Measurements from ENCODE around the gene SUGCT. TPM values are rescaled to one million over a fixed set of nuclear protein-coding genes. Genes with fewer than 3 reads are reported as not detected.
"Not testable (repeated sequence)": the region's sequence is repeated elsewhere in the genome, so short reads cannot be mapped to it uniquely, and the experiment has no call there.

SUGCT gene
- total and polyA plus RNA-seq, 12 donors, result 8.4 to 96.4 (median 25.5) TPM

DNA sequence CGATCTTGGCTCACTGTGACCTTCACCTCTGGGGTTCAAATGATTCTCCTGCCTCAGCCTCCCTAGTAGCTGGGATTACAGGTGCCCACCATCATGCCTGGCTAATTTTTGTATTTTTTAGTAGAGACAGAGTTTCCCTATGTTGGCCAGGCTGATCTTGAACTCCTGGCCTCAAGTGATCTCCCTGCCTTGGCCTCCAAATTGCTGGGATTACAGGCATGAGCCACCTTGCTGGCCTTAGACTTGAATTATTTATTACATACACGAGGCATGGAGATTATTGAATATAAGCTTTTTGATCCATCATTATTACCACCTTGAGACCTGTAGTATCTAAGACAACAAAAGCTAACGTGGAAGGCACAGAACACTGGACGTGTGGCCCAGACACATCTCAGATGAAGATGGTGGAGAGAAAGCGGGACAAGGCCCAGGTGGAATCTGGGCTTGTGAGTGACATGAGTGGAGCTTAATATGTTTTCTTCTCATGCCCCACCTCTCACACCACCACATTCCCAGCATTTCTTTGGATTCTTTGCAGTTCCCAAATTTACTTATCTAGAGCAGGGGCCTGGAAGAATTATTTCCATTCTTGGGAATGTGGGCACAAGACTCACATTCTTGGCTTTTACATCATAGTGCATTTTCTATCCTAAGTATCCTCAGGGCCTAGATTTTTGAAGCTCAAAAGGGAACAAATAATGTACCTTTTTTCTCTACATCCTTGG is 76.6 kb downstream of the SUGCT start:
- intact Hi-C loops (cut with DNase I), result no loop called here
- H3K4me1 ChIP-seq (replicated peaks in 1 of 2), result no peaks in the 10 kb centered on the region
- no peaks in the 10 kb centered on the region for H3K36me3 ChIP-seq (replicated peaks in 1 of 2)
- no peaks in the 10 kb centered on the region for H3K27me3 ChIP-seq
- no peak for DNase-seq
- H3K27ac ChIP-seq, result no peak overlapping the region
- 83 to 89% (median 86%) methylated on average over 4 to 5 of the region's 5 CpGs for WGBS, 4 donors
- no peaks in the 10 kb centered on the region for H3K9me3 ChIP-seq (replicated peaks in 1 of 3)
- H3K4me3 ChIP-seq, result no peak overlapping the region
- TF ChIP-seq, protein P1, sequence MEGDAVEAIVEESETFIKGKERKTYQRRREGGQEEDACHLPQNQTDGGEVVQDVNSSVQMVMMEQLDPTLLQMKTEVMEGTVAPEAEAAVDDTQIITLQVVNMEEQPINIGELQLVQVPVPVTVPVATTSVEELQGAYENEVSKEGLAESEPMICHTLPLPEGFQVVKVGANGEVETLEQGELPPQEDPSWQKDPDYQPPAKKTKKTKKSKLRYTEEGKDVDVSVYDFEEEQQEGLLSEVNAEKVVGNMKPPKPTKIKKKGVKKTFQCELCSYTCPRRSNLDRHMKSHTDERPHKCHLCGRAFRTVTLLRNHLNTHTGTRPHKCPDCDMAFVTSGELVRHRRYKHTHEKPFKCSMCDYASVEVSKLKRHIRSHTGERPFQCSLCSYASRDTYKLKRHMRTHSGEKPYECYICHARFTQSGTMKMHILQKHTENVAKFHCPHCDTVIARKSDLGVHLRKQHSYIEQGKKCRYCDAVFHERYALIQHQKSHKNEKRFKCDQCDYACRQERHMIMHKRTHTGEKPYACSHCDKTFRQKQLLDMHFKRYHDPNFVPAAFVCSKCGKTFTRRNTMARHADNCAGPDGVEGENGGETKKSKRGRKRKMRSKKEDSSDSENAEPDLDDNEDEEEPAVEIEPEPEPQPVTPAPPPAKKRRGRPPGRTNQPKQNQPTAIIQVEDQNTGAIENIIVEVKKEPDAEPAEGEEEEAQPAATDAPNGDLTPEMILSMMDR (IDR thresholded peaks at IDR 0.05), result no peak

- WGBS, 4 donors, result 33 to 60% (median 47%) methylated on average over 2 of the region's 2 CpGs
- intact Hi-C loops (cut with DNase I), result no loop called here
Observed at GRCh38 chr7:40213291-40213690, 78.5 kb downstream of the SUGCT start.

DNA sequence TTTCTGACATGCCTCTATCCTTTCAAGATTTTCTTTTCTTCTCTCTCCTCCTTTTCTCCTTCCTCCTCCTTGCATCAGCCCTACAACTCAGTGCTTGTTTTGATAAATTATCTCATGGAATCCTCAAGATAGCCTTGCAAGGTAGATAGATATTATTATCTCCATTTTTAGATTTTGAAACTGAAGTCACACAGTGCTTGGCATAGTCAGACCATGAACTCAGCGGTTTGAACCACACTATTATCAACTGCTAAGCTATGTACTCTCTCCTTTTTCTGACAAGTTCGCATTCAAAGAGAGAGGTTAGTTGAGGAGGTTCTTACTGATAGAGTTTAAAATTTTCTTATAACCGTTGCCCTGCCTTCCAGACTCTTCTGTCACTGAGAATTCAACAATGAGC is 79.1 kb downstream of the SUGCT start:
- Histone ChIP-seq H3K4me3 (no peak overlapping the region), H3K27me3 (no peaks in the 10 kb centered on the region), H3K36me3 (replicated peaks in 1 of 2) (no peaks in the 10 kb centered on the region), H3K9me3 (replicated peaks in 1 of 3) (no peaks in the 10 kb centered on the region), H3K27ac (no peak overlapping the region), H3K4me1 (replicated peaks in 1 of 2) (no peaks in the 10 kb centered on the region)
- no peak for DNase-seq
- 92 to 98% (median 93%) methylated on average over 3 of the region's 3 CpGs for WGBS, 4 donors
- intact Hi-C loops (cut with DNase I), result no loop called here
- TF ChIP-seq, protein P1 (IDR thresholded peaks at IDR 0.05), result no peak
- no peak for TF ChIP-seq POLR2A (IDR thresholded peaks at IDR 0.05)

More at GRCh38 chr7:40213291-40213690, 78.5 kb downstream of the SUGCT start:
- Histone ChIP-seq H3K36me3 (replicated peaks in 1 of 2) (no peaks in the 10 kb centered on the region), H3K4me3 (no peak overlapping the region), H3K4me1 (replicated peaks in 1 of 2) (no peaks in the 10 kb centered on the region), H3K27me3 (no peaks in the 10 kb centered on the region), H3K27ac (no peak overlapping the region), H3K9me3 (replicated peaks in 1 of 3) (no peaks in the 10 kb centered on the region)
- no peak for DNase-seq
- TF ChIP-seq POLR2A (IDR thresholded peaks at IDR 0.05), result no peak
- TF ChIP-seq, protein P1 (IDR thresholded peaks at IDR 0.05), result no peak

DNA sequence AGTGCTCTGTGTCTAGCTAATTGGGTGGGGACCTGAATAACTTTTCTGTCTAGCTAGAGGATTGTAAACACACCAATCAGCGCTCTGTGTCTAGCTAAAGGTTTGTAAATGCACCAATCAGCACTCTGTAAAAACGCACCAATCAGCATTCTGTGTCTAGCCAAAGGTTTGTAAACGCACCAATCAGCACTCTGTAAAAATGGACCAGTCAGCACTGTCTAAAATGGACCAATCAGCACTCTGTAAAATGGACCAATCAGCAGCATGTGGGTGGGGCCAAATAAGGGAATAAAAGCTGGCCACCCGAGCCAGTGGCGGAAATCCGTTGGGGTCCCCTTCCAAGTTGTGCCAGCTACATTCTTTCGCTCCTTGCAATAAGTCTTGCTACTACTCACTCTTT is 83.8 kb downstream of the SUGCT start:
- H3K36me3 ChIP-seq (replicated peaks in 1 of 2); H3K27ac ChIP-seq; H3K4me3 ChIP-seq; DNase-seq; H3K27me3 ChIP-seq; intact Hi-C loops (cut with DNase I); H3K4me1 ChIP-seq (replicated peaks in 1 of 2); H3K9me3 ChIP-seq (replicated peaks in 1 of 3): not testable (repeated sequence)
- 96 to 100% (median 97%) methylated on average over 7 of the region's 7 CpGs for WGBS, 4 donors

DNA sequence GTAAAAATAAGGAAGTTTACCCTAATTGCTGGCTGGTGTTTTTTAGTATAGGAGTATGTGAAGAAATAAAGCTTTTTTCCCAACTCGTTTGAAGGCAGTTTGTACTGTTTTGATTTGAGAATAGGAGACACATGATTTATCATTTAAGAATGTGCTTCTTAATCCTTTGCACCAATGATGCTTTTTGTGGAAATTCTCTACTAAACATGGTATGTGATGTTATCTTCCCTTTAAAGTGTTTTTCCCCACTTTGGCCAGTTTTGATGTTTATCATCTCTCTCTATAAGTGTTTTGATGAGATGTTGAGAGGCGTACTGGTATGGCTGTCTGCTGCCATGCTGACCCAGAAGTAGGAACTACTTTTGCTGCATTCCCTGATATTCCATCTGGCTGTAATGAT is 85.1 kb downstream of the SUGCT start:
- Histone ChIP-seq H3K4me3 (no peak overlapping the region), H3K36me3 (replicated peaks in 1 of 2) (no peaks in the 10 kb centered on the region), H3K27ac (no peak overlapping the region), H3K9me3 (replicated peaks in 1 of 3) (no peaks in the 10 kb centered on the region), H3K4me1 (replicated peaks in 1 of 2) (no peaks in the 10 kb centered on the region), H3K27me3 (no peaks in the 10 kb centered on the region)
- 70 to 85% (median 75%) methylated on average over 2 of the region's 2 CpGs for WGBS, 4 donors
- TF ChIP-seq, protein P1 (IDR thresholded peaks at IDR 0.05), result no peak
- TF ChIP-seq POLR2A (IDR thresholded peaks at IDR 0.05), result no peak
- DNase-seq, result no peak
- intact Hi-C loops (cut with DNase I), result no loop called here
